ENCODE measurements around the gene ADH7.
"Not testable (repeated sequence)": the region's sequence is repeated elsewhere in the genome, so short reads cannot be mapped to it uniquely, and the experiment has no call there.

ADH7 gene

DNA sequence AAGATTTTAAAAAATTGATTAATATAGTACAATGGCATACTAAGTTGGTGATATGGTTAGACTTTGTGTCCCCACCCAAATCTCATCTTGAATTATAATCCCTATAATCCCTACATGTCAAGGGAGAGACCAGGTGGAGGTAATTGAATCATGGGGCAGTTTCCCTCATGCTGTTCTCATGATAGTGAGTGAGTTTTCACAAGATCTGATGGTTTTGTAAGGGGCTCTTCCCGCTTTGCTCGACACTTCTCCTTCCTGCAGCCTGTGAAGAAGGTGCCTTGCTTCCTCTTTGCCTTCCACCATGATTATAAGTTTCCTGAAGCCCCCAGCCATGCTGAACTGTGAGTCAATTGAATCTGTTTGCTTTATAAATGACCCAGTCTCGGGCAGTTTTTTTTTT lies 20.2 kb downstream of the ADH7 start:
- not testable (repeated sequence) for DNase-seq

DNA sequence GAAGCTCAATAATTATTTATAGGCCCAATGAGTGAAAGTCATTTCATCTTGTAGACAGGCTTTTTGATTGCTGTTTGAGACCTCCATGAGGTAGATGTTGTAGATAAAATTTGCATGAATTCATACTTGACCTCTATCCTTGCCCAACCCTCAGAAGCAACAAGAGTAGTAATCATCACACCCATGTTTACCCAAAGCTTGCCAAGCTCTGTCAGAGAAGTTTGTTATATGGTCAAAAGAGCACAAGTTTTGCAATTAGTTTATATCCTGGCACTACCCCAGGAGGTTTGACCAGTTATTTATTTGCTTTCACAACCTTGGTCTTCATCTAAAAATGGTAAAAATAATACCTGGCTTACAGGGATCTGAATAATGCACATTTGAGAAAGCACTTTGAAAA lies 20.7 kb downstream of the ADH7 start:
- DNase-seq, result no peak

DNA sequence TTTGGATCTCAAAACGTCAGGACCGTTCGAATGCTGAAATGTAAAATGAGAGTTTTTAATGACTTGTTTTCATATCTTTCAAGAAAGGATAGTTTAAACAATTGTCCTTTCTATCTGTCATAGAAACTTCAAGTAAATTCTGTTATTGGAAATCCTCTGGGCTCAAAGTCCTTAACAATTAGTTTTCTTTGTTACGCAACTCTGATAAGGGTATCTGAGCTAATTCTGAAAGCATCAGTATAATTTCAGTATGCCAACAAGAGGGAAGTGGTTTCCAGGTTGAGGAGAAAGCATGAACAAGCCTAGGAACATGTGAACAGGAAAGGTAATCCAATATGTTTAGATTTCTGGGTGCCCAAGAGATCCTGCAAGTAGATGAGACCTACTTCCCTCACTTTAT lies 22.0 kb downstream of the ADH7 start:
- DNase-seq, result no peak

DNA sequence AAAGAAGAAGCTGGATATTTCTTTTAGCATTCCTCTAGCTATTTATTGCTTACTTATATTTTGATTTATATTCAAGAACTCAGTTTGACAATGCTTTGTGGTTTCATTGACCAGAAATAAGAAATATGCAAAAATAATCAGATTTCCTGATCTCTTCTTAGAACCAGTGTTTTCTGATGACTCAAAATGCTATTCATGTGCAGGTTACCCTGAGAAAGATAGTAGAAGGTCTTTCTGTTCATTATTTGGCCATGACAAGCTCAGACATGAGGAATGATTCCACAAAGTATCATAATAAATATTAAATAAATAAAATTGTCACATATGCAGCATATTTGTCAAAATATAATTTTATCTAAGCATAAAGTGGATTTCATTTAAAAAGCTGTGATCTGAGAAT lies 24.1 kb downstream of the ADH7 start:
- peak in 1 of 5 experiments; percentile 74 for DNase-seq

DNA sequence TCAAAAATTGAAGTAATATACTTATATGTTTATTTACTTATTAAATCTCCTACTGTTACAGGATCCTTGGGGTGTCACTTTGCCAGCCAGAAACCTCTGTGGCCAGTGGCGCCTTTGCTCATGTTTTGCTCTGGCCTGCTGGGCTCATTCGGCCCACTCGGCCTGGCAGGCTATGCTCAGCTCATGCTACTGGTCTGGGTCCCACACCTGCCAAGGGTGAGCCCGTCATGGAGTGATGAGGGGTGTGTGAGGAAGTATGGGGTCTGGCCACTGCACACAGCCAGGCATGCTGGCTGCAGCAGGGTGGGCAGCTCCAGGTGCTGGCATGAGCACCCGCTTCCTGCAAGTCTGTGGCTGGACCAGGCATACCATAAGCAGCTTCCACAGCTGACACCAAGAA lies 25.1 kb downstream of the ADH7 start:
- DNase-seq, result no peak

DNA sequence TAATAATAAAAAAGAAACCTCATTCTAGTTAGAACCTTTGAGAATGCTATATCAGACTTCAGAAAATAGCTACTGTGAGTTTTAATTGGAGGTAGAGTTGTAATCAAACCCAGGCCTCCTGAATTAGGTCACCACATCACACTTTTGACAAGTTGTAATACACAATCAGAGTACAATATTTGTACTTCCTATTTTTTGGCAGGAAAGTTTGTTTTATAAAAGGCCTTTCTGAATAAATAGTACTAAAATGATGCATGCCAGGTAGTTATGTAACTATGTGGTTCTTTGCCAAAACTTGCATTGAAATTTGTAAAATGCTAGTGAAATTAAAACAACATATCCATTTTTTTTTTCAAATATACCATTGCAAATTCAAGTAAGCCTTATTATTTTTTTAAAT lies 26.8 kb downstream of the ADH7 start:
- no peak for DNase-seq

DNA sequence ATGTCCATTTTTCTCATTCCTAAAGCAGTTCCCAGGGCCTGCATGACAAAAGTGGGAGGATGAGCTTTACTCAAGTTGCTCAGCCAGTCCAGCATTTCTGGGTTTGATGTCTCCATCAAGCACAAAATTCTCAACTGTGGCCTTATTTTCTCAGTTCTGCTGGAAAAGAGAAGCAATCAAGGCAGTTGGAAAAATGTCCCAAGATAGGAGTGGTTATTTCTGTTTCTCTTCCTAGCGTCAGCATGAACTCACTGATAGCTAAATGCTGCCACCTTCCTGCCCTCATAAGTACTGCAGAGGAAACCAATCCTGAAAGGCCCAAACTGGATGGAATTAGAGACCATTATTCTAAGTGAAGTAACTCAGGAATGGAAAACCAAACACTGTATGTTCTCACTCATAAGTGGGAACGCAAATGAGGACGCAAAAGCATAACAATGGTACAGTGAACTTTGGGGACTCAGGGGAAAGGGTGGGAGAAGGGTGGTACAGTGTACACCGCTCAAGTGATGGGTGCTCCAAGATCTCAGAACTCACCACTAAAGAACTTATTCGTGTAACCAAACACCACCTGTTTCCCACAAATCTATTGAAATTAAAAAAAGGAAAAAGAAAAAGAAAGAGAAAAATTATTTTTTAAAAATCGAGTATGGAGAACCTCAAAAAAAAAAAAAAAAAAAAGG lies 29.6 kb downstream of the ADH7 start:
- peak in 4 of 5 experiments; percentile 12 to 54 (median 26) for DNase-seq

DNA sequence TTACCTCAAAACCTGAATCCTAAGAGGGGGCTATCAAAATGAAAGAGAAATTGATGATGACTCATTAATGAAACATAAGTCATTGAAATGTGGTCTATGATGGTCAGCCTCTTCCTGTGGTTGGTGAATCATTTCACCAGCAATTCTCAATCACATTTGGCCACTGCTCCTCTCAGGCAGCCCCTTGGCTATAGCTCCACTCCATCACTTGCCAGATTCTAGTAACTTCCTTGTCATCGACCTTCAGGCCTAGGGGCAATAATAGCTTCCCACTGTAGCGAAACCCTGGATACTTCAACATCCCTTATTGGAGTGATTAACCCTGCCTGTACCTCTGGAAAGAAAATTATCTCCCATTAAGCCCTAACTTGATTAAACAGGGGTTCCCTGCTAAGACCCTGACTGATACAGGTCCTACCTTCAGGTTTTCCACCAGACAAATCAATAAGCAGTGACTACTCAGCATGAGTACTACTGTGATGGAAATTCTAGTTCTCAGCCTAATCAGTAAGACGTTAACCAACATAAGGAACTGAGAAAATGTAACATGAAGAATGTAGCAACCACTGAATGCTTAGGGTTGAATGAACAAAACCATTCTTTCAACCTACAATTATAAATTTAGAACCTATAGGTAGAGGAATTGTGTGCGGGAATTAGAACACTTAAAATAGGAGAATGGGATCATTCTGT lies 30.4 kb downstream of the ADH7 start:
- peak in 1 of 5 experiments; percentile 73 for DNase-seq

DNA sequence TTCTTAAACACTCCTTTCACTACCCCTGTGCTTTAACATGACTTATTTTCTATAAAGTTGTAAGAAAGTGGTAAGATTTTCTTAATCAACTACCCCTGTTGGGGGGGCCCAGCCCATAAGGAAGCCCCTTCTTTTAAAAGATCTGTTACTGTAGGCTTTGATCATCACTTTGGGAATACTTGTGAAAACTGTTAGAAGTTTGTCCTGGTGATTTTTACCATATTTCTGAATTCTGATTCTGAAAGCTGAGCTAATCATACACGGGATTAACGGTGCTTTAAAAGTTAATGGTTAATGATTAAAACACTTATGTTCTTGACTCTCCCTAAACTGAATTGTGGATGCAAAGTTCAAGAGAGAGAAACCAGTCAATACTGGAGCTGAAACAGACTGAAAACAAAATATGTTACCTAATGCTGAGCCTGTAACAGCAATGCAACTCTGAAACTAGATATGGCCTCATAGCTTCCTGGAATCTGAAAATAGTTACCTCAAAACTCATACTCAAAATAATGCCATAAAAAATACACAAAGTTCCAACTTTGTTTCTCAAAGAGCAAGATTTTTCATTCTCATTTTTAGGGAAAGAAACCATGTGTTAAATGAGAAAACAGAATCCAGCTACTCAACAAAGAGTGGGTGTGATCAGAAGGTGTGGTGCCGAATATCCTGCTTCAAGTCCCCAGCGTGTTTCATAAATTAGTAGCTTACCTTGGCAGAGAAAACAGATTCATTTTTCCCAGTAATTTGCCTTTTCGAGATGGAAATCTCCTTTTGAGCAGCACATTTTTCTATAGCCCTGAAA lies 31.6 kb downstream of the ADH7 start:
- DNase-seq, result peak in 1 of 5 experiments; percentile 38

DNA sequence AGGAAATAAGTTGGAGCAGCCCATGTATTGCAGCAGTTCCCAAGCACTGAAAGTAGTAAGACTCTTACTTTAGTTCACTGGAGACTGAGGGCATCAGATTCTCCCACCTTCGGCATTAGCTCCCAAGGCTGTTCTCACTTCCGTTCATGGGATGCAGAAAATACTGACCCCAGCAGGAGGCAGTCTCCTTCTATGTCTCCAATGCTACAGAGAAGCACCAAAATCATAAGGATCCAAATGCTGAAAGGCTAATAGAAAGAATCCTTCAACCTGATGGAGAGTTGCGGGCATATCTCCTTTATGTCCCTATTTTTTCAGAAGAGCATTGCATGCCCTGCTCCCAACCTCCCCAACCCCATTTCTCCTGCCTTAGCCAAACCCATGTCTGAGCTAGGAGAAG lies 32.4 kb downstream of the ADH7 start:
- DNase-seq, result no peak

DNA sequence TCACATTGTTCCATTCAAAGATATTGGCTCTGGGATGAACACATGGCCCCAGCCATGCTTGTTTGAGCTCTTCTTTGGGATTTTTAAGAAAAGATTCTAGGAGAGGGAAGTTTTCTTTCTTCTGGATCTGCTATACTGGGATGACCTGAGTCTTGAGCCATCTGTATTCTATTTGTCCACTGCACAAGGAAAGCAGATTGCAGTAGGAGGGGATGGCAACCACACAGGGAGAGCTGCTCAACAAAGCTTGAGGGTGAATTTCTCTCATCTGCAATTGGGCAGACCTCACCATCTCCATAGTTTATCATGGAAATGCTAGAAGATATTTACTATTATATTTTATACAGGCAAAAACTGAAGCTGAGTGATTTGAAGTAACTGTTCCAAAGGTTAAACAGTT lies 34.3 kb downstream of the ADH7 start:
- DNase-seq, result no peak

DNA sequence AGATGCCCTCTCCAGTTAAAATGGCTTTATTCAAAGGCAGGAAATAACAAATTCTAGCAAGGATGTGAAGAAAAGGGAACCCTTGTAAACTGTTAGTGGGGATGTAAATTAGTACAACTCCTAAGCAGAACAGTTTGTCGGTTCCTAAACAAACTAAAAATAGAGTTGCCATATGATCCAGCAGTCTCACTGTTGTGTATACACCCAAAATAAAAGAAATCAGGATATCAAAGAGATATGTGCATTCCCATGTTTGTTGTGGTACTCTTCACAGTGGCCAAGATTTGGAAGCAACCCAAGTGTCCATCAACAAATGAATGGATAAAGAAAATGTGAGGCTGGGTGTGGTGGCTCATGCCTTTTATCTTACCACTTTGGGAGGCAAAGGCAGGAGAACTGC lies 36.1 kb downstream of the ADH7 start:
- DNase-seq, result no peak

DNA sequence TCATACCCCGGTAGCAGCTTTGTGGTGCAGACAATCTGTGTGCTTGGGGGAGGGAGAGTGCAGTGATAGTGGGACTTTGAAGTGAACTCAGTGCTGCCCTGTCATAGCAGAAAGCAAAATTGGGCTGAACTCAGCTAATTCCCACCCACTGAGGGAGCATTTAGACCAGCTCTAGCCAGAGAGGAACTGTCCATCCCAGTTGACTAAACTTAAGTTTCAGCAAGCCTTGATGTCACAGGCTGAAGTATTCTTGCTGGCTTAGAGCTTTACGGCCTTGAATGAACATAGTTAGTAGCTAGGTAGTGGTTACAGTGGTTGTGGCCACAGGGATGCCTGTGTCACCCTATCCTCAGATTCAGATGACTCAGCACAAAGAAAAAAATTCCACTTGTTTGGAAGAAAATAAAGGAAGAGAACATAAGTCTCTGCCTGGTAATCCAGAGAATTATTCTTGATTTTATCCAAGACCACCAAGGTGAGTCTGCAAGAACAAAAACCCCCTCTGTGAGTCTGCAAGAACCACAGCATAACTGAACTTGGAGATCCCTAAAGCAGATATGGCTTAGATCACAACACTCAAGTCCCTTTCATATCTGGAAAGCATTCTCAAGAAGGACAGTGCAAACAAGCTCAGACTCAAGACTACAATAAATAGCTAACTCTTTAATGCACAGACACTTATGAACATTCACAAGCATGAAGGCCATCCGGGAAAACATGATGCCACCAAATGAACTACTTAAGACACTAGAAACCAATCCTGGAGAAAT lies 39.4 kb downstream of the ADH7 start:
- peak in 1 of 5 experiments; percentile 81 for DNase-seq

DNA sequence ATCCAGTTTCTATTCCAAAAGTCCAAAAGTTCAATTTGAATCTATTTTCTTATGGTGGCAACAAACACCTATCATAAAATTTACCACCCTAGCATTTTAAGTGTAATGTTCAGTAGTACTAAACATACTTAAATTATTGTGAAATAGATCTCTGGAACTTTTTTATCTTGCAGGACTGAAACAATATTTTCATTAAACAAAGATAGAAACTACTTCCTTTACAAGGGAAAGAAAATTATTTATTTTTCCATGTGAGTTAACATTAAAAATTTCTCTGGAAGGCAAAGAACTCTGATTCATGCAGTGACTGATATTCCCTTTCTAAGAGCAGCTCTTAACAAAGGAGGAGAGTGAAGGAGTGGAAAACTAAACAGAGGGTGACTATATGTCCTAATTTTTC lies 40.2 kb downstream of the ADH7 start:
- DNase-seq, result no peak

DNA sequence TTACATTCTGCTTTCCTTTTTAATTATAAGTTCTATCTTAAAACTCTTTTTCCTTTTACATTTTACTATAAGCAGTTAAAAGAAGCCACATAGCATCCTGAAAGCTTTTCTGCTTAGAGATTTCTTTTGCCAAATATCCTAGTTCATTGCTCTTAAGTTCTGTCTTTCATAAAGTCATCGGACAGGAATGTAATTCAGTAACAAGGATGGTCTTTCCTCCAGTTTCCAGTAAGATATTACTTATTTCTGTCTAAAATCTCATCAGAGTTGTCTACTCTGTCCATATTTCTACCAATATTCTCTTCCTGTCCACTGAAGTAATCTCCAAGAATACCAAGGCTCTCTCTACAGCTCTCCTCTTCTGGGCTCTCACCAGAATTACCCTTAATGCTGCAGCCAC lies 45.1 kb downstream of the ADH7 start:
- DNase-seq, result no peak

DNA sequence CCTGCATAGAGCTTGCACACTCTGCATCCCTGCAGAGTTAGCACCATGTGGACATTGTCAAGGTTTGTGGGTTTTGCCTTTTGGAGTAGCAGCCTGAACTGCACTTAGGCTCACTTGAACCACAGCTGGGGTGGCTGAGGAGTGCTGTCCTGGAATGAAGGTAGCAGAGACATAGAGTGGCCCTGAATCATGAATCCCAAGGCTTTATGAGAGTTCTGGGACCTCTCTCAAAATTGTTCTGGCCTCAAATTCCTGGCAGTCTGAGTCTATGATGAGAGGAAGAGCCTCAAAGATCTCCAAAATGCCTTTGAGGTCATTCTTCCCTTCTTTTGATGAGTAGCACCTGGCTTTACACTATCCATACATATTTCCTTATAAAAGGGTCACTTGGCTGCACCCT lies 45.5 kb downstream of the ADH7 start:
- DNase-seq, result no peak

DNA sequence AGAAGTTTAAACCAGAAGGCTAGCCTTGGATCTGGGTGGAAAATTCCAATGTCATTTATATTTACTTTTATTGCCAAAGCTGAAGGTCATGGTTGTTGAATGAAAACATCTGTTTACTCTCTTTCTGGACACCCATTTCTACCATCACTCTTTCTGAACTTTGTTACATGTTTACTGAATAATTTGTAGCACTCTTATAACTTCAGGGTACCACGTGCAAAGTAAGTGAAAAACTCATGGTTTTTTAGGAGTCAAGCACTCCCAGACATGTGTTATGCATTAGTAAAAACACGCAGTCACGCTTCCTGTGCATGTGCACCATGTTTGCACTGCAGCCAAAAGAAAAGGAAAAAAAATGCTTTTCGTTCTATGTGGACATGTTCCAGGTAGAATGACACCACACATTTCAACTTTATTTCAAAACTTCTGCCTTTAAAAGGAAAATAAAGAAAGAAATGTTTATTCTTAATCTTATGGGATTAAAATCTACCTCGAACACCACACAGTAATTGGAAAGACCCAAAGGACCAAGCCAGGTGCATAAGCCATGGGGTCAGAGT lies 51.2 kb downstream of the ADH7 start:
- DNase-seq, result no peak

DNA sequence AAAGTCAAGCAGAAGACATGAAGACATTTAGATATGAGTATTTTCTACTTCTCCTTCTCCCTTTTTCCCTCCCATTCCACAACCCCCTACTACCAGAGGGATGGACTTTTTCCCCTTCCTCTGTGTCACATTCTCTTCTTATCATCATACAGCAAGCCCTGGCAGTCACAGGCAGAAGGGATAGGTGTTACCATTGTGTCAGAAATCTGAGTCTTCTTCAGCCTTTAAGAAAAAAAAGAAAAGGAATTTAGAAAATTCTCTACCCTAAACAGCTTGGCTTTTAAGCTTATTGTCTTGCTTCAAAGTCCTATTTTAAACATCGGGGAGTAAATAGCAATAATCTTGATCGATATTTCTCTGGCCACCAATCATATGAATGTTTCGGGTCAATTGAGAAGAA lies 51.7 kb downstream of the ADH7 start:
- no peak for DNase-seq

DNA sequence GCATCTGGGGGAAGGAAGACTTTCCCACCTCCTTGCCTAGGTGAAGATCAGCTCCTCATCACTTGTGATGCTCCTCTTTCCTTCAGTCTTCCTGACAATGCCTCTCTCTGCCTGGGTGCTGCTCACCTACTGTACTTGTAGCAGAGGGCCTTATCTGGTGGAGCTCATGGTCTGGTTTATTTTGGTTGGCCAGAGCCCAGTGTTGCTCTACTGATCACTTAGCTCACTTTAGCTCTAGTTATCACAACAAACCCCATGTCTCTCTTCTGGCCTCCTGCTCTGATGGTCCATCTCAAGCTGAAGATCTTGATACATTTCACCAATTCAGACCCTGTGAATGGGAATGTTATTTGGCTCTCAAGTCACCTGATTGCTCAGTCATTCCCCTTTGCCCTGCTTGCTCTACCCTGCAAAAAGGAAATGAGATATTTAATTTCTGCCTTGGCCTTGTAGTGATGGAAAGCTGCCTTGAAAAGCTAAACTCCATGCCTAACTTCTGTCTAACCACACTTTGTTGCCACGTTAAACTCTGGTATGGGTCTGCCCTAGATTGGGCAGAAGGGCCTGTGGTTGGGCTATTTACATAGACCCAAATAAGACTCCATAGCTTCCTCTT lies 52.3 kb downstream of the ADH7 start:
- DNase-seq, result no peak

DNA sequence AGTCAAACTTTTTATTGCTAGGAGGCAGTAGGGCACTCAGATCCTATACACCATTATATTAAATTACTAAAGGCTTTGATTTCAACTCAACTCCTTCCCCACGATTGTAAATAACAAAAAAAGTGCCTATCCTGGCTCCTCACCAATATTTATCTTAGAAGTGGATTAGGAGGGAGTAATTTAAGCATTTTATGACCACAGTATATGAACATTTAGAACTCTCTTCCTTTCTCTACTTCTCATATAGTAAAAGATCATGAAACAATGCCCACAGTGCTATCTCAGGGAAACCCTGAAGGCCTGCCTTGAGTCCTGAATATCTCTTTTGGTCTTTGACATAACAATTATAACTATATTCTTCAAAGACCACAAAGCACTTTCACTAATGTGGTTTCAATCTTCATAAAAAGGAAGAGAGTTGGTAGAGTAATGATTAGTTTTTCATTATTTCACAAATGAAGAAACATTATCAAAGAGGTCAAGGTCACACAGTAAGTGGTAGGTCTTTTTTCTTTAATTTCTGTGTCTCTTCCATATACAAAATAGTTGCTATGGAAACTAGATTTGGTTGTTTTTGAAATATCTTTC lies 53.5 kb downstream of the ADH7 start:
- DNase-seq, result no peak

DNA sequence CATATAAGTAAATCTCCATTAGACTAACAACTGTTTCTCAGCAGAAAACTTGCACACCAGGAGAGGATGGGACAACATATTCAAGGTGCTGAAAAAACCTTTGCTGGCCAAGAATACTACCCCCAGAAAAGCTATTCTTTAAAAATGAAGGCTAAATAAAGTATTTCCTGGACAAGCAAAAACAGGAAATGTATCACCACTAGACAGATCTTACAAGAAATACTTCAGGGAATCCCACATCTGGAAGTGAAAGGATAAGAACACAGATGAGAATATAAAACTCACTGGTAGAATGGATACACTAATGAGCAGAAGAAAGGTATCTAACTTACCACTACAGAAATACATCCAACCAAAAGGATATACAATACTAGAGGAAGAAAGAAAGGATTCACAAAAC lies 55.6 kb downstream of the ADH7 start:
- no peak for DNase-seq

DNA sequence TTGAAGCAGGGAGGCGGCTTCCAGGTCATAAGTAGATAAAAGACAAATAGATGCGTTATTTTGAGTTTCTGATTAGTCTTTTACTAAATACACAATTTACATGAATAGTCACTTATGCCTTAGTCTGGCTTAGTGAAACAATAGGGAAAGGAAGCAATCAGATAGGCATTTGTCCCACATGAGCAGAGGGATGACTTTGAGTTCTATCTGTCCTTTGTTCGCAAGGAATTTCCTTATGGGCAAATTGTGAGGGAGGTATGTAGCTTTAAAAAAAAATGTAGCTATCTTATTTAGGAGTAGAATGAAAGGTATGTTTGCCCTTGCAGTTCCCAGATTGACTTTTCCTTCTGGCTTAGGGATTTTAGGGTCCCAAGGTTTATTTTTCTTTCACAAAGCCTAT lies 56.3 kb downstream of the ADH7 start:
- DNase-seq, result no peak

Measured in T-helper 2 cell (primary cell).